NCI-H345 treated with DMSO at 0.1 percent for 48 hours (cell line): ENCODE results near the gene TMCO5A.
"Not testable (repeated sequence)": the region's sequence is repeated elsewhere in the genome, so short reads cannot be mapped to it uniquely, and the experiment has no call there.

Experiments used
- DNase-seq: peaks from one replicate; lab custom pipeline; 2025; ENCODE audit not compliant: unreplicated experiment; lab: John Stamatoyannopoulos, UW

Gene TMCO5A

DNA sequence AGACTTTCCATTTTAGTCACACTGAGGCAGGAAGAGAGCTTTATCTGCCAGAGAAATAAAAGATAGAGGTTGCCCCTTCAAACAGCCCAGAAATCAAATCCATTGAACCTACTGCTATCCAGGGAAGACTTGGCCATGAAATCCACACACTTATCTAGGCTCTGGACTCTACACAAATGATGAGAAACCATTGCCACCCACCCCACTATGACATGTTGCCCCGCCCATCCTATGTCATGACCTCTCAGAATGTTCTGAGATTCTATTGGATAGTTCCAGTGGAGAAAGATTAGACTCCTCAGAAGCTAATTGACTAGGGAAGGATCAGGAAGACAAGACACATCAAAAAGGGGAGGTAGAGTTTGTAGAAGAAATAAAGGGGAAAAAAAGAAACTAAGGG, at the start of gene TMCO5A:
Gene TMCO5A, plus strand, starts transcription at position 301 of the 400 bp plus-strand sequence. CDS start 1,684 bp downstream, outside the sequence.
- no peak for DNase-seq

DNA sequence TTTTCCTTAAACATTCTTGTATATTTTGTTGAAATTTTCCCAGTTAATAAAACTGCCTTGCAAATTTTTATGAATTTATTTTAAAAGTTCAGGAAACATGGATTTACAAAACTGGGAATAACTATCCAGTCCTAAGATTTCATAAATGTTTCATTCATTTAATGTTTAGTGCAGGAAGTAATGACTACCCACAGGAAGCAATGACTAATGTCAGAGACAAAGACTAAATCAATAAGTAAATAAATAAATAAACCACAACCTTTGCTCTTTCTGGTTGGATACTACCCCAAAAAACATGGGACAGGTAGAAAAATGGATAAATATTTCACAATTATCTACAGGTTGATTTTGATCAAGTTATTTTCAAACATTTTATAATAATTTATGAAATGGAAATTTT, 48.8 kb upstream of the TMCO5A start:
- no peak for DNase-seq

DNA sequence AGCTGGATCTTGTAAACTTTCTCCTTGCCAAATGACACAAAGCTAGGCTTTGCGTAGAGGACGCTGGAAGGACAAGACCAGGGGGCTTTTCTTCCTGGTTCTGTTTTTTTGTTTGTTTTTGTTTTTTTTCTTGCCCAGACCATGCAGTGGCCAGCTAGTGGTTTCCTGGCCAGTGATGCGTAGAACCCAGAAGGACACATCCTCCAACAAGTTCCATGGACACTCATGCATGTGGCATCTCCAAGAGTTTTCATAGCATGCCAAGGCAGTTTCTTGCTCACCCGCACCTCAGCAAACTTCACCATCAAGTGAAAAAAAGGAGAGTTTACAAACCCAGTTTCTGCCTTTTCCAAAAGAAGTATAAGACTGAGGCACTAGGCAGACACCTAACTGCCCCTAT, 46.1 kb upstream of the TMCO5A start:
- DNase-seq: no peak

DNA sequence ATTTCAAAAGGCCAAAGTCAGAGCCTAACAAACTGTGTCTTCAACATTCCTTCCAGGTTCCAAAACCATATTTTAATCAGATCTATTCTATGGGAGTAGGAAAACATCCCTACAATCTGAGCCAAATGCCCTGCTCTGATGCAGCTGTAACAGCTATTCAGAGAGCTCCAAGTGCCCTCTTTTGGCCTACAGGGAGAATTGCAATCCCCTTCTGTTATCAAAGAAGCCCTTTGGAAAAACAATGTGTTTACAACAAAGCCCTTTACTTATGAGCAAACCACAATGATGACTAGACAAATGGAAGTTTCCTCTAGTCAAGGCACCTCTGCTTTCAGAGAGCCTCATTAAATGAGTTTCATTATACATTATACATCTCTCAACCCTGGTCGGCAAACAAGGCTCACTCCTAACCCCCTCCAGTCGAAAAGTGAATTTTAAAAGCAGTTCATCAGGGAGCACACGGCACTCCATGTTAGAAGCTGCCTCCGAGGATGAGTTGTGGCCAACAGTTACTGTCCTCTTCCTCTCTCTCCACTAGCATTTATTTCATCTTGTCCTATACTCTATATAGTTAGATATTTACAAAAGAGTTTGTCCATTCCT, 42.6 kb upstream of the TMCO5A start:
- DNase-seq: peak; percentile 27

DNA sequence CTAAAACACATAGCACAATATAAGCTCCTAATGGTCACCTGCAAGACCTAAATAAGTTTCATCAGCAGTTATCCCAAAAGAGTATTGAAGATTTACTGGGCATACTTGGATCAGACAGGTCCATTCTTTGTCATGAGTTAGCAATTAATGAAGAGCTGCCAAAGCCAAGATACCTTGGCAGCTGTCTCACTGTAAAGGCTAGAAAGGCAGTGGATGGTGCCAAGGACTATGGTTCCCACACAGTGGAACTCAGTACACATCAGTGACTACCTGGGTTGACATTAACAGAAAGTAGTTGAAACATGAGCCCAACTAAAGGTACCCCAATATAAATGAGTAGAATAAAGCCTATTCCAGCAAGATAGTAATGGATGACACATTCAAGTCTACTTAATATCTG, 41.1 kb upstream of the TMCO5A start:
- DNase-seq: no peak

DNA sequence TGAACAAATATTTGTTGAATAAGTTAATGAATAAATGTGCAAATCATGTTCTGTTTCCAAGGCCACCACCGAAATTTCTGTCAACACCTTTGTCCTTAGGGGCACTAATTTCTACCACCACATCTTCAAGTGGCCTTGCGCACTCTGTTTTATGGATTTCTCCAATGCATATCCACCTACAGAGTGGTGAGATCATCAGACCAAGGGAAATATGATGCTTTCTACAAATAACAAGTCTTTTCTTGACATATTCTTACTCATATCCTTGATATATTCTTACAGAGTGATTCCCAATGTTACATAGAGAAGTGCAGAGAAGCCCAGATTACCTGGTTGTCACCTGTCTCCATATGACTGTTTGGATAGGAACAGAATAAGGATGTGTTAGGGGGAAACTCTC, 36.1 kb upstream of the TMCO5A start:
- DNase-seq: no peak

DNA sequence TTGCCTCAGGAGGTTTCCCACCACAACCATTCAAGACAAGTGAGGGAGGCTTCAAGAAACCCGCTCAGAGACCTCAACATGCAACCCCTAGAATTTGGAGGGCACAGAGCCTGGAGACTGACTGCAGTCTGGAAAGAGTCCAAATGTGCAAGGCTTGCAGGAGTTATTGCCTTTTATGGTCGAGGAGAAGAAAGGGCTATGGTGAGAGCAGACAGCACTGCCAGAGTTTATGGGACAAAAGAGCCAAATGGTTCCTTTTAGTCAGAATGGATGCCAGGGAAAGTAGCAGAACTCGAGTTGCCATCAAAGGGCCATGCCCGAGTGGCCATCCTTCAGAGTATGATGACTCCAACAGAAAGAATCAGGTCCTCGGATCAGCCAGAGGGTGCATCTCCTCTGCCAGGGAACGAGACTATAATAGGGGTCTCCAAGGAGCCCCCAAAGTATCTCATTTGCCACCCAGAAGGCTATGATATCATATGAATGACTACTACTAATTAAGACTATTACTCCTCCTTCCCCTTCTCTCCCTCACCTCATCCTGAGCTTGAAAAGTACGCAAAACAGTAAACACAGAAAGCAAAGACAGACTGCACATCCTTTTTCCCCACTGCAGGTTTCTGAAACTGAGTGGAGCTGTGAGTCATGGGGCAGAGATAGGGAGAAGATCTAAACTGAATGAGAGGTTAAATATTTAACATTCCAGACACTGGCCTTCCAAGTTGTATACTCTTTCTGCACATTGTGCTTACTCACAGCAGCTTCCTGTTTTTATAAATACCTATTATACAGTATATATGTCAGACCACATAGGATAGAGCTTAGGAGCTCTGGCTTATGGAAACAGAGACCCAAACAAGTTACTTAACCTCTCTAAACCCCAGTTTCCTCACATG, 33.9 kb upstream of the TMCO5A start:
- no peak for DNase-seq

DNA sequence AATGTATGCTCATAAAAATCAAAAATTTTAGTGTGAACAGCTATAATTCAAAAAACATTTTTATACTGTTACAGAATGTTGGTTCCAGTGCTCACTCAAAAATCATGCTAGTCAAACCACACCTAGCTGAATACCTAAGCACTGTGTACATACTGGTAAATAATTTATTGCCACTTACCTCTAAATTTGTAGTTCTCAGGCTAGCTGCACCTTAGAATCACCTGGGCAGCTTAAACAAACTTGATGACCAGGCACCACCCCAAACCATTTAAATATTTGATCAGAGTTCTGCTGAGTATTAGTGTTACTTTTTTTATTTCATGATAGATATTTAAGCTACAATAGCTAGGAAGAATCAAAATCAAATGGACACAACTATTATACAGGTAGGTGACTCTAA, 32.3 kb upstream of the TMCO5A start:
- DNase-seq: no peak

DNA sequence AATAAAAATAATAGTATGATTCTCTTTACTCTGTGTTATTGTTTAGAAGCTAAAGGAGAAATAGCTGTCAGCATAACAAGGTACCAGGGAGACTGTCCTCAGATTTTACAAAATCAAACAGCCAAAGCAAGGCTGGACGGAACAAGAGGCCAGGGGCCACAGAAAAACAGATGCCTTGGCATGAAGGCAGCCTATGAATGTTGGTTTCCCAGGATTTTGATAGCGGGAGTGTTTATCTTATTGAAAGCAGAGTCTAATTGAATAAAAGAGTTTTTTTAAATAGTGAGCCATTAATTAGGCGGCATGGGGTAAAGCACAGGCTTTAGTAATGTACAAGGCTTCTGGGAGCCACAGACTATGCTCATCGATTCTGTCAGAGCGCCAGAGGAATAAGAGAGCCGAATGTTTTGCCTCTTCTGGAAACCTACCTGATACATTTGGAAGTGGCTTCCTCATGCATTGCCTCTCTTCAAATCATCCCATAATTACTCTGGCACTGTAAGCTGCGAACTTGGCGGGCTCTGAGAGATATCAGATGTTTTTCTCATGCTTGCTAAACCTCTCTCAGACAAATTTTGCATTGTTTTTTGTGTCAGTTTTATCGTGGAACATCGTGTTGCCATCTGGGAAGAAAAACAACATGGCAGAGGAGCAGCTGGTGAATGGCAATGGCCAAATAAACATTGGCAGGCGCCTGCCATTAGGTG, 30.4 kb upstream of the TMCO5A start:
- no peak for DNase-seq

DNA sequence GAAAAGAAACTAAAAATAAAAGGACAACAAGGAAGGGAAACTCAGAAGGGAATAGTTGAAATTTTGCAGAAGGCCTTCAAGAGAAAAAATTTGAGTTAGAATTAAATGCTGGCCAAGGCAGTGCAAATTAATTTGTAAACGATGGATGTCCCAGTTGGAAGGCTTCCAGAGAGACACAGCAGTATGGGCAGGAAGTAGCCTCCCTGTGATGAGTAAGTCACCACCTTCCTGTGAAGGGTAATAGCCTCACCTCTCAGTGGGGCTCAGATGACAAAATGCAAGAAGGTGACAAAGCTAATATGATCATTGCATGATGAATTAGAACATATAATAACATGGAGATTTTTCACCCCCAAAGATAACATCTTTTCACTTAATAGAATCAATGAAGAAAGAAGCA, 27.3 kb upstream of the TMCO5A start:
- DNase-seq: no peak

DNA sequence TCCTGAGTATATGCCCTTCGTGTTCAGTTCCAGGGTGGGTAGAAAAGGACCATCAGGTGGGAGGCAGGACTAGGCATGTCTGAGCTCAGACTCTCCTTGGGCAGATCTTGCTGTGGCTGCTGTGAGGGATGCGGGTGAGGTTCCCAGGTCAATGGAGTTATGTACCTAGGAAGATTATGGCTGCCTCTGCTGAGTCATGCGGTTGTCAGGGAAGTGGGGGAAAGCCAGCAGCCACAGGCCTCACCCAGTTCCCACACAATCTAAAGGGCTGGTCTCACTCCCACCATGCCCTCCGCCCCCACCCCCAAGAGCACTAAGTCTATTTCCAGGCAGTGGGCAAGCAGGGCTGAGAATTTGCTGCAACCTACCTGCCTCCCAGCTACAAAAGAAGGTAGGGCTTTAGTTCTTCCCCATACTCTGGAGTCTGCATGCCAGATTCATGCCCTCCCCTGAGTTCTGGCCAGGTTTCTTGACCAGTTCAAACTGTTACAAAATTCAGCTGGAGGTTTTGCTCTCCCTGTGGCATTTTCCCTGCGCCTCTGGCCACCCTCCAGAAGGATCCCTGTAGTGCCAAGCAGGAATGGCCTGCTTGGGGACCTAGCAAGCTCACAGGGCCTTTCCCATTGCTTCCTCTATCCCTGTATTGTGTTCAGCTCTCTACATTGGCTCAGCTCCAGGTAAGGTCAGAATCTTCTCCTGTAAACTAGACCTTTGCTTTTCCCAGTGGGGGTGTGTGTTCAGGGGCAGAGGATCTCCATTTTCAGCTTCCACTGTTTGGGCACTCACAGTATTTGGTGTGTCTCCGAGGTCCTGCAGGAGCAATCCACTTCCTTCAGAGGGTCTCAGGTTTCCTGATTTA, 12.7 kb upstream of the TMCO5A start:
- DNase-seq: no peak

DNA sequence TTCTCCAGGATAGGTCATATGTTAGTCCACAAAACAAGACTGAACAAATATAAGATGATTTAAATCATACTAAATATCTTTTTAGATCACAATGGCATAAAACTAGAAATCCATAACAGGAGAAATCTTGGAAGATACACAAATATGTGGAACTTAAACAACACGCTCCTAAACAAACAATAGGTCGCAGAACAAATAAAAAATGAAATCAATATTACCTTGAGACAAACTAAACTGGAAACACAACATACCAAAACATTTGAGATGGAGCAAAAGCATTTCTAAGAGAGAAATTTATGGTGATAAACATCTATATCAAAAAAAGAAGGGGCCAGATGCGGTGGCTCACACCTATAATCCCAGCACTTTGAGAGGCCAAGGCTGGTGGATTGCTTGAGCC, 8.3 kb upstream of the TMCO5A start:
- no peak for DNase-seq

DNA sequence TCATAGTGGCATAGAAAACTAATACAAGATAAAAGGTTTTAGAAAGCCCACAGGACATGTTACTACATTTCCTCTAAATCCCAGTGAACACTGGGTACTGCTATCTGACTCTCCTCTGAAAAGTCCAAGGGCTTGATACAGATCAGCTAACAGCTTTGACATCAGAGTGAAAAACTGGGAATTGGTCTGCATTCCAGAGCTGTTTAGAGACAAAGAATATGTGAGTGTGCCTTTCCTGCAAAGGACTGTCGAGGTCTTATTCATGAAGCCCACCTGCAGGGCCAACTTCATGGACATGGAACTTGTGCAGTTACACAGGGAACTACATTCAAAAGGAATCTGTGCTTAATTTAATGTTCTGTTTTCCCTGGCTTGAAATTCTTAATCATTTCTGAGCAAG, 5.2 kb upstream of the TMCO5A start:
- no peak for DNase-seq

DNA sequence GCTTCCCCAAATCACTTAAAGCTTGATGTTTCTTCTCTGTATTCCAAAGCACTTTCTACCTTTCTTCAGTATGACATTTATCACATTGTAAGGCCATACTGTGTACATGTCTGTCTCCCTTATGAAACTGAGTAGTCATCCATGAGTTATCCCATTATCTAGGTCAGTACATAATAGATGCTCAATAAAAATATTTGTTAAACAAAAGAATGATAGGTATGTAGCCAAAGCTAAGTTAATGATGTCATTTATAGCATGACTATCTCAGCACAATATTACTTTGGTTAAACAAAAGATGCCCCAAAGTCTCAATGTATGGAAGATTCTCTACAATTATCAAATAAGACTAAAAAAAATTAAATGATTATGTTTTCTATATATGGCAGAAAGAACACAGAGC, 3.1 kb upstream of the TMCO5A start:
- no peak for DNase-seq

DNA sequence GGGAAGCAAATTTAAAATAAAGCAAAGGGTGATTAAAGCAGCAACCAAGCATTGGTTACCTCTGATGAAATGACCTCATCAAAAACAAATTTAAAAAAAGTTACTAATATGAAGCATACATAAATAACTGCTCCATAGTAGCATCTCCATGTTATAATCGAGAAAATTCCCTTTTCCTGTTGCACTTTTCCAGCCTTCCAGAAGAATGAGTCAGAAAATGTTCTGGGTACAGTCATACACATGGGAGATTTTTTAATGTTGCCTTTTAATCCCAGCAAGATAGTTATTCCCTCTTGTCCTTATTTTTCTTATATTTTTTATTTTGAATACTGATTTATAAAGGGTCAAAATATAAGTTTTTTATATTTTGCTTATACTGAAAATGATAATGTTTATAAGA, 2.6 kb upstream of the TMCO5A start:
- DNase-seq: no peak

DNA sequence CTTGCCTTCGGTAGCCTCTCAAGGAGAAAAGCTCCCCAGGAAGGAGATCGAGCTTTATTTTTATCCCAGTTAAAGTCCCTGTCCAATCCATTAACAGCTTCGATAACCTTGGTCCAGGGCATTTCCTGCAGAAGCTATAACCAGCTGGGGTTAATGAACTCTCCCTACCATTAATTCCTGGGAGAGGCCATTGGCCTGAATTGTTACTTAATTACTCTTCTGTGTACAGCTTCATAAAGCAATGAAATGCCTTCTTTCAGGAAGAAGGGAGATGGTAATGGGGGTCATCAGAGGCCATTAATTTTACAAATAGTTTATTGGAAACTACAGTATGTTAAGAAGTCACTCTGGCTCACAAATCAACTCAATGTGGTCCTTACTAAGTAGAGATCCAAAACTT, 1.9 kb upstream of the TMCO5A start:
- DNase-seq: no peak

DNA sequence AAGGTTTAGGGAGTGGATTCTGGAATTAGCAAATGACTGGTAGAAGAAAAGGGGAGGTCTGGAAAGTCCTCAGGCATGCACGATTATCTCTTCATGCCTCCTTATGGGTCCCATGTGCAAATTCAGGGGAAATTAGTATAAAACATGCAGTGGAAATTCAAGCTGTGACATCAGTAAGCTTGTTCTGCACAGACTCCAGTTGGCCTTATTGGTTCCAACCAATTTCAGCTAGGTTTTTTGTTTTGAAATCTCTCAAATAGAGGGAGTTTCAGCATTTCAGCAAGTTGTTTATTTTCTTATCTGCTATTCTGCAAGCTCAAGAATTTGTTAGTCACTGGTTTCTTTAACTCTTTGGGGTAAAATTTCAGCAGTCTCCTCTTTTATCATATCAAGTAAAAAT, 774 bp upstream of the TMCO5A start:
- DNase-seq: no peak

DNA sequence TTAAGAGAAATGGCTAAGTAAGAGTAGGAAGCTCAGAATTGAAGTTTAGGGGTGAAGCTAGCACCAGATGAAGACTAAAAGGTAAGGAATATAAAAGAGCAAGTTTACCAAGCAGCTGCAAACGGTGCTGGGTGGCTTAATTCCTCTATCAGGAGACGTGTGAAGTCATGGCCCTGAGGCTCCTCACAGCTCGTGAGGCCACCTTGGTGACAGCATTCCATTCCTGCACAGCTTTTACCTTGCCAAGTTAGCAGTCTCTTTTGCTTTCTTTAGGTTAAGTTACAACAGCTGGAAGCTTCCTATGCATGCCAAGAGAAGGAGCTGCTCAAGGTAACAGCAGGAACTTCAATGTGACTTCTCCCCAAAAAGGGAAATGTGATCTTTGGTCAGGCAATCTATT, 6.4 kb downstream of the TMCO5A start:
- no peak for DNase-seq

DNA sequence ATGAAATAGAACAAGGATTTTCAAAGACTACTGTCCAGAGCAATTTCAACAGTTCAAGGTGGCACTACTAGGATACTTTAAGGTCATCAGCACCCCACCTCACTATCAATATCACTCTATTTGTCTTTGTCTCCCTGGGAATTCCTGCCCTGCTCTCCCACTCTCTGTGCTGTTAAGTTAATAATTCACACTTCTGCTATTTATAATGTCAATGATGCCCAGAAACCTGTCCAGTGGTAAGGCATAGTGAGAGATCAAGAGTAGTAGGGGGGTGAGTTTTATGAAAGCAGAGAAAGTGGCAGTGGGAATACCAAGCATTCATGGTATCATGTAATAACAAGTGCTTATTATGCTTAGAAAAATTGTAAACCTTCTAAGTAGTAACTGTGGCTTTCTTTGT, 7.3 kb downstream of the TMCO5A start:
- no peak for DNase-seq

DNA sequence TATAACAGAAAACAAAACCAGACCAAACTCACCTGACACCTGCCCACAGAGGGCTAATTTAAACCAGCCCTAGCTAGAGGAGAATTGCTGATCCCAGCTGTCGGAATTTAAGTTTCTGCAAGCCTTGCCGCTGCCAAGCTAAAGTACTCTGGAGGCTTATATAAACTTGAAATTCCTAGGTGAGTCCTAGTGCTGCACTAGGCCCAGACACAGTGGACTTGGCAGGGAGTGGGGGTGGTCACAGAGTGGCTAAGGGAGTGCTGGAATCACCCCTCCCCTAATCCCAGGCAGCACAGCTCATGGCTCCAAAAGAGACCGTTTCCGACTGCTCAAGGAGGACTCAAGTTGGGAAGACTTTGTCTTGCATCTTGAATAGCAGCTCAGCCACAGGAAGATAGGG, 17.6 kb downstream of the TMCO5A start:
- no peak for DNase-seq

DNA sequence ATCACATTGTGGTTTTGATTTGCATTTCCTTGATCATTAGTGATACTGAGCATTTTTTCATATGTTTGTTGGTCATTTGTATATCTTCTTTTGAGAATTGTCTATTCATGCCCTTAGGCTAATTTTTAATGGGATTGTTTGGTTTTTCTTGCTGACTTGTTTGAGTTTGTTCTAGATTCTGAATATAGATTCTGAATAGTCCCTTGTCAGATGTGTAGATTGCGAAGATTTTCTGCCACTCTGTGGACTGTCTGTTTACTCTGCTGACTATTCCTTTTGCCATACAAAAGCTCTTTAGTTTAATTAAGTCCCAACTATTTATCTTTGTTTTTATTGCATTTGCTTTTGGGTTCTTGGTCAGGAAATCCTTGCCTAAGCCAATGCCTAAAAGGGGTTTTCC, 26.3 kb downstream of the TMCO5A start:
- not testable (repeated sequence) for DNase-seq
